Tibial artery (tissue), 4 donors: ENCODE results near the gene CSF1R.

ENCODE experiments used
- DNase-seq, 2 donors: peaks; one replicate each; pipeline ENCODE4 v3.0.0-alpha.2; 2019
- H3K27ac ChIP-seq, 2 donors: fragments of 200-600 bp; sonication (generic) in 1 of 2; 1 replicate in 1 of 2; 2 replicates in 1 of 2; pipeline ENCODE4 v1.5.1; 2018 to 2019; ENCODE audit warnings: mild to moderate bottlenecking in 1 of 2
- H3K27me3 ChIP-seq, 2 donors: fragments of 200-600 bp; sonication (generic) in 1 of 2; one replicate each; pipeline versions ENCODE4 v1.5.1 to v1.6.0; 2016 to 2019
- H3K36me3 ChIP-seq, 3 donors: fragments of 200-600 bp; sonication (generic) in 2 of 3; one replicate each; pipeline ENCODE4 v1.5.1; 2016 to 2019; ENCODE audit warnings: mild to moderate bottlenecking in 2 of 3
- H3K4me1 ChIP-seq, 4 donors: fragments of 200-600 bp; sonication (generic) in 2 of 4; 1 replicate in 3 of 4; 2 replicates in 1 of 4; pipeline ENCODE4 v1.5.1; 2016 to 2019
- H3K4me3 ChIP-seq, 2 donors: fragments of 200-600 bp; sonication (generic) in 1 of 2; 1 replicate in 1 of 2; 2 replicates in 1 of 2; pipeline ENCODE4 v1.5.1; 2018 to 2019; ENCODE audit warnings: mild to moderate bottlenecking in 2 of 2
- H3K9me3 ChIP-seq, 3 donors: fragments of 200-600 bp; sonication (generic) in 1 of 3; one replicate each; pipeline ENCODE4 v1.5.1; 2016 to 2019
- intact Hi-C: fragments of 100-400 bp; cut with DNase I; formaldehyde crosslinking; loops from one replicate; pipeline ENCODE4 v1.15.0; 2023; ENCODE audit warnings: low total_unique reads
- TF ChIP-seq, protein P1 (sequence below), 2 experiments: fragments of 200-600 bp in 1 of 2; fragments of 450-650 bp in 1 of 2; IDR thresholded peaks; one replicate each; pipeline ENCODE4 v1.5.1; 2017 to 2019; ENCODE audit warnings: antibody characterized with exemption in 2 of 2, mild to moderate bottlenecking in 1 of 2, moderate library complexity in 1 of 2

CSF1R gene

GRCh38 chr5:150066901-150067396, 19.4 kb downstream of the CSF1R start:
- intact Hi-C loops, result no loop called here
- Histone ChIP-seq H3K9me3 (no peaks in the 10 kb centered on the region), H3K4me3 (no peak overlapping the region), H3K27me3 (no peaks in the 10 kb centered on the region), H3K27ac (peak overlapping the region; percentile 65 to 88), H3K4me1 (peaks cover 0 to 54% (median 28%) of the 10 kb centered on the region in 4 donors), H3K36me3 (no peaks in the 10 kb centered on the region)
- TF ChIP-seq, protein P1, sequence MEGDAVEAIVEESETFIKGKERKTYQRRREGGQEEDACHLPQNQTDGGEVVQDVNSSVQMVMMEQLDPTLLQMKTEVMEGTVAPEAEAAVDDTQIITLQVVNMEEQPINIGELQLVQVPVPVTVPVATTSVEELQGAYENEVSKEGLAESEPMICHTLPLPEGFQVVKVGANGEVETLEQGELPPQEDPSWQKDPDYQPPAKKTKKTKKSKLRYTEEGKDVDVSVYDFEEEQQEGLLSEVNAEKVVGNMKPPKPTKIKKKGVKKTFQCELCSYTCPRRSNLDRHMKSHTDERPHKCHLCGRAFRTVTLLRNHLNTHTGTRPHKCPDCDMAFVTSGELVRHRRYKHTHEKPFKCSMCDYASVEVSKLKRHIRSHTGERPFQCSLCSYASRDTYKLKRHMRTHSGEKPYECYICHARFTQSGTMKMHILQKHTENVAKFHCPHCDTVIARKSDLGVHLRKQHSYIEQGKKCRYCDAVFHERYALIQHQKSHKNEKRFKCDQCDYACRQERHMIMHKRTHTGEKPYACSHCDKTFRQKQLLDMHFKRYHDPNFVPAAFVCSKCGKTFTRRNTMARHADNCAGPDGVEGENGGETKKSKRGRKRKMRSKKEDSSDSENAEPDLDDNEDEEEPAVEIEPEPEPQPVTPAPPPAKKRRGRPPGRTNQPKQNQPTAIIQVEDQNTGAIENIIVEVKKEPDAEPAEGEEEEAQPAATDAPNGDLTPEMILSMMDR (IDR thresholded peaks at IDR 0.05), result no peak
- DNase-seq, result peak in 1 of 2 donors; percentile 55

DNA sequence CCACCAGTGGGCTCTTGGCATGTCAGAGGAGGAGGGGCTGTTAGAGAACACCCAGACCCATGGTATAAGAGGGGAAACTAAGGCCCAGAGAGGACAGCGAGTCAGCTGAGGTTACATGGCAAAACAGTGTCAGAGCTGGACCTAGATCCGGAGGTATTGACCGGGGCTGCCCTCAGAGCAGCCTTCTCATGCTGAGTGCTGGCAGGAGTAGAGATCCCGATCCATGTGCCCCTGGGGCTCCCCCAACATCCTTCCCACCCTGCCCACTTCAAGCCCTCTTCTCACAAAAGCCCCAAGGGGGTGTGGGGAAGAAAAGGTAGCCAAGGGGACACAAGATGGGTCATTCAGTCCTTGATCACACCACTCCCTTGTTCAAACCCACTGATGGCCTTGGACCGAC, 19.9 kb downstream of the CSF1R start:
- intact Hi-C loops, result no loop called here
- H3K4me1 ChIP-seq, result peaks cover 0 to 54% (median 28%) of the 10 kb centered on the region in 4 donors
- peak overlapping the region; percentile 65 to 88 for H3K27ac ChIP-seq
- no peaks in the 10 kb centered on the region for H3K36me3 ChIP-seq
- H3K9me3 ChIP-seq, result no peaks in the 10 kb centered on the region
- peak in 1 of 2 donors; percentile 59 for DNase-seq
- H3K27me3 ChIP-seq, result no peaks in the 10 kb centered on the region
- TF ChIP-seq, protein P1 (IDR thresholded peaks at IDR 0.05), result no peak
- H3K4me3 ChIP-seq, result no peak overlapping the region

- TF ChIP-seq, protein P1 (IDR thresholded peaks at IDR 0.05), result no peak
- Histone ChIP-seq H3K27ac (peak overlapping the region; percentile 69 to 88), H3K4me1 (peaks cover 0 to 54% (median 28%) of the 10 kb centered on the region in 4 donors), H3K4me3 (no peak overlapping the region), H3K9me3 (no peaks in the 10 kb centered on the region), H3K36me3 (no peaks in the 10 kb centered on the region), H3K27me3 (no peaks in the 10 kb centered on the region)
- DNase-seq, result peak; percentile 71 to 95
- intact Hi-C loops, result no loop called here
Observed at GRCh38 chr5:150065886-150066285, 20.5 kb downstream of the CSF1R start.

GRCh38 chr5:150065346-150065745, 21.0 kb downstream of the CSF1R start:
- Histone ChIP-seq H3K36me3 (no peaks in the 10 kb centered on the region), H3K27me3 (no peaks in the 10 kb centered on the region), H3K27ac (peak overlapping the region; percentile 69 to 88), H3K9me3 (no peaks in the 10 kb centered on the region), H3K4me1 (peaks cover 0 to 54% (median 28%) of the 10 kb centered on the region in 4 donors), H3K4me3 (no peak overlapping the region)
- intact Hi-C loops, result no loop called here
- TF ChIP-seq, protein P1 (IDR thresholded peaks at IDR 0.05), result no peak
- peak; percentile 68 to 89 for DNase-seq

- TF ChIP-seq, protein P1 (IDR thresholded peaks at IDR 0.05), result no peak
- Histone ChIP-seq H3K27me3 (no peaks in the 10 kb centered on the region), H3K4me1 (peaks cover 0 to 54% (median 28%) of the 10 kb centered on the region in 4 donors), H3K27ac (peak overlapping the region; percentile 69 to 88), H3K4me3 (no peak overlapping the region), H3K9me3 (no peaks in the 10 kb centered on the region), H3K36me3 (no peaks in the 10 kb centered on the region)
- no peak for DNase-seq
- intact Hi-C loops, result no loop called here
Observed at GRCh38 chr5:150064681-150065220, 21.6 kb downstream of the CSF1R start.
